Erythroblast (primary cell): ENCODE data around the gene TBC1D8B.

Experiments
- GATA1 ChIP-seq: IDR thresholded peaks from 2 replicates; pipeline ENCODE4 v1.6.1; 2011; ENCODE audit warnings: low read depth, mild to moderate bottlenecking, control low read depth, low read length, moderate library complexity
- POLR2A ChIP-seq: IDR thresholded peaks from 2 replicates; pipeline ENCODE4 v1.6.1; 2011; ENCODE audit warnings: mild to moderate bottlenecking, low read length

- TF ChIP-seq POLR2A (no peak), GATA1 (no peak)
Measured at GRCh38 chrX:106901341-106901740, 98.9 kb downstream of the TBC1D8B start.
